Measurements from ENCODE around the gene FOXL2.

DNA sequence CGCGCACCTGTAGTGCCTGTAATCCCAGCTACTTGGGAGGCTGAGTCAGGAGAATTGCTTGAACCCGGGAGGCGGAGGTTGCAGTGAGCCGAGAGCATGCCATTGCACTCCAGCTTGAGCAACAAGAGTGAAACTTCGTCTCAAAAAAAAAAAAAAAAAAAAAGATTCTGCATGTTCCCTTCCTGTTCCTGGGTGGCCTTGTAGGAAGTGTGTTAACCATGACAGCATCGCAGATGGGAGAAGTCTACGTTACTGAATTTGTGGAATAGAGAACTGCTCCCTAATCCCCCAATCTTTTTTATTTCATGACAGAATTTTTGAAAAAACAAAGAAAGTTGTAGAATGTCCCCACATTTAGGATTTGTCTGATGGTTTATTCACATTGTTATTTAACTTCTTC is 45.4 kb downstream of the FOXL2 start:
- TF ChIP-seq POLR2AphosphoS5 (IDR thresholded peaks at IDR 0.05) (no peak), POLR2A (IDR thresholded peaks at IDR 0.05) (no peak)
- TF ChIP-seq, protein P1, sequence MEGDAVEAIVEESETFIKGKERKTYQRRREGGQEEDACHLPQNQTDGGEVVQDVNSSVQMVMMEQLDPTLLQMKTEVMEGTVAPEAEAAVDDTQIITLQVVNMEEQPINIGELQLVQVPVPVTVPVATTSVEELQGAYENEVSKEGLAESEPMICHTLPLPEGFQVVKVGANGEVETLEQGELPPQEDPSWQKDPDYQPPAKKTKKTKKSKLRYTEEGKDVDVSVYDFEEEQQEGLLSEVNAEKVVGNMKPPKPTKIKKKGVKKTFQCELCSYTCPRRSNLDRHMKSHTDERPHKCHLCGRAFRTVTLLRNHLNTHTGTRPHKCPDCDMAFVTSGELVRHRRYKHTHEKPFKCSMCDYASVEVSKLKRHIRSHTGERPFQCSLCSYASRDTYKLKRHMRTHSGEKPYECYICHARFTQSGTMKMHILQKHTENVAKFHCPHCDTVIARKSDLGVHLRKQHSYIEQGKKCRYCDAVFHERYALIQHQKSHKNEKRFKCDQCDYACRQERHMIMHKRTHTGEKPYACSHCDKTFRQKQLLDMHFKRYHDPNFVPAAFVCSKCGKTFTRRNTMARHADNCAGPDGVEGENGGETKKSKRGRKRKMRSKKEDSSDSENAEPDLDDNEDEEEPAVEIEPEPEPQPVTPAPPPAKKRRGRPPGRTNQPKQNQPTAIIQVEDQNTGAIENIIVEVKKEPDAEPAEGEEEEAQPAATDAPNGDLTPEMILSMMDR (IDR thresholded peaks at IDR 0.05): no peak
